NCI-H345 (cell line): ENCODE data around the gene LIPI.
"Not testable (repeated sequence)": the region's sequence is repeated elsewhere in the genome, so short reads cannot be mapped to it uniquely, and the experiment has no call there.

ENCODE experiments used
- DNase-seq: peaks from one replicate; lab custom pipeline; 2025; lab: John Stamatoyannopoulos, UW

Gene LIPI

DNA sequence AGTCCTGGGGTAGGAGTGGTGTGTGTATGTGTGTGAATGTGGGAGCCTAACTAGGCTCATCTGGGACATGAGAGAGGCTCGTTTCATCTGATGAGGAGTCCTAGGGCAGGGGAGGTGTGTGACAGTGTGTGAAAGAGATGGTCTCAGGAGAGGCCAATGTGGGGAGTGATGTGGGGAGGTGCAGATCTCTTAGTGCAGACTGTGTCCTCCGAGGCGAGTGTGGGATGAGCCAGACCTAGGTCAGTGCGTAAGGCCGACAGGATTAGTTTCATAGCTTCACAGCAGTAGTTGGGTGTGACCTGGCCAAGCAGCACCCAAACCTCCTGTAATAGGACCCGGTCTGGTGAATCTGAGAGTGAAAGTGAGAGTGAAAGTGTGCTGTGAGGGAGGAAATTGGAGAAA lies 94.7 kb downstream of the LIPI start:
- DNase-seq, result no peak

DNA sequence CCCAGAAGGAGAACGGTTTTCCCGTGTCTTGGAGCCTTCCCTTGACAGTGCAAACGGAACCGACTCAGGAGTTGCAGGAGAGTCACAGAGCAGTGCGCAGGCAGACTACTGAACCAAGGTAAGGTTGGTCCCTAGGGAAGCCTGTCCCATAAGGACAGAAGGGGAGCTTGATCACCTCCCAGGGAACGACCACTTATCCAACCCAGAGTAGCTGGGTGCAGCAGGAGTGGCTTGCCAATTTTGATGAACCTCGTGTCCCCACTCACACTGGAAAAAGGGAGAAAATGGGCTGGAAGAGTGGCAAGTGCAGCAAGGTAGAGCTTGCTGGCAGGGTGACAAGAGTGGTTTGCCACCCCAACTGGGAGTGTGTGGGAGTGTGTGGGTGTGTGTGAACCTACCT lies 95.1 kb downstream of the LIPI start:
- no peak for DNase-seq

DNA sequence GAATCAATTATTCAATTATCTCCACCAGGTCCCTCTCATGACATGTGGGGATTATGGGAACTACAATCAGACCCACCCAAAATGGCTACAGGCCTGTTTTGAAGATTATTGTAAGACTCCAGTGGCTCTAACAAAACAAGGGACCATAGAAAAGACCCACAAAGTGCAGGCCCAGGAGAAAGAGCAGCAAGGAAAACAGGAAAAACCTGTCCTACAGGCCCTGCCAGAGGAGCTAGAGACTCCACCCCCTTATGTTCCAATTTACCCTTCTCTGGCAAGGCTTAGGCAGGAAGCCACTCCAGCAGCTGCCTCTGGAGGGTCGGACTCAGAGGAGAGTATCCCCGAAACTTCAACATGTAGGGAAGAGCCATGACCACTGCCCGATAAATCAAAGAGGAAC lies 96.5 kb downstream of the LIPI start:
- DNase-seq, result peak; percentile 41

DNA sequence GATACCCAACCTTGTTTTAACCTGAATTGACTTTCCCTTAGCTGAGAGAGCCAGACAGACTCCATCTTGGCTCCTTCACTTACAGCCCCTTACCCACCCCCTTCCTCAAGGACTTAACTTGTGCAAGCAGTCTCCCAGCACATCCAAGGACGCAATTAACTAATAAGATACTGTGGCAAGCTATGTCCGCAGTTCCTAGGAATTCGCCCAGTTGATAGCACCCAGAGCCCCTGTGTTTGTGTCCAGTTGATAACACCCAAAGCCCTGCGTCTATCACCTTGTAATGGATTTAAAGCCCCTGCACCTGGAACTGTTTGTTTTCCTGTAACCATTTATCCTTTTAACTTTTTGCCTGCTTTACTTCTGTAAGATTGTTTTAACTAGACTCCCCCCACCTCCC lies 106.2 kb downstream of the LIPI start:
- not testable (repeated sequence) for DNase-seq

DNA sequence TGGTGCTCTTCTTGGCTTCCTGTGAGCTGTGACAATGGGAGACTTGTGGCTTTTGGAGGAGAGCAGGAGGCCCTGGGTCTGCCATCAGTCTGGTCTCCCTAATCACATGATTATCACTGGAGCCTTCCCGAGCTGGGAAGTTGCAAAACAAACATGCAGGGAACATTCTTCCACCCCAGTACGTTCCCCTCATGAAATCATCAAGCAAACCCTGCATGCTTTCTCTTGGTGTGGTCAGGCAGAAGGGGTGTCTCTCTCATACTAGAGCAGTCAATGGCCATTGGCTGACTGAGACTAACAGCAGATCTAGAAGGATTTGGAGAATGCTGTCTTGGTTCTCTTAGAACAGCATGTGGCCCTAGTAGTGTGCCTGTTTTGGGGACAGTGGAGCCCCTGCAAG lies 111.2 kb downstream of the LIPI start:
- no peak for DNase-seq

DNA sequence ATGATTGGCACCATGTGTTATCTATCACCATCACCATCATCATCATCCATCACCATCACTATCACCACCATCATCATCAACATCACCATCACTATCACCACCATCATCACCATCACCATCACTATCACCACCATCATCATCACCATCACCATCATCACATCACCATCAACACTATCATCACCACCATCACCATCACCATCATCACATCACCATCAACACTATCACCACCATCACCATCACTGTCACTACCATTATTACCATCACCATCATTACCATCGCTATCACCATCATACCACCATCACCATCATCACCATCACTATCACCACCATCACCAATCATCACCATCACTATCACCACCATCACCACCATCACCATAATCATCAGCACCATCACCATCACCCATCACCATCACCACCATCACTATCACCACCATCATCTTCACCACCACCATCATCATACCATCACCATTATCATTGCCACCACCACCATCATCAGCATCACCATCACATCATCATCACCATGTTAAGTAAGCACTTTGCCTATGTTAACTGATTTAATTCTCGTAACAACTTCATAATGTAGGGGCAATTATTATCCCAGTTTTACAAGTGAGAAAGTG lies 112.8 kb downstream of the LIPI start:
- no peak for DNase-seq

DNA sequence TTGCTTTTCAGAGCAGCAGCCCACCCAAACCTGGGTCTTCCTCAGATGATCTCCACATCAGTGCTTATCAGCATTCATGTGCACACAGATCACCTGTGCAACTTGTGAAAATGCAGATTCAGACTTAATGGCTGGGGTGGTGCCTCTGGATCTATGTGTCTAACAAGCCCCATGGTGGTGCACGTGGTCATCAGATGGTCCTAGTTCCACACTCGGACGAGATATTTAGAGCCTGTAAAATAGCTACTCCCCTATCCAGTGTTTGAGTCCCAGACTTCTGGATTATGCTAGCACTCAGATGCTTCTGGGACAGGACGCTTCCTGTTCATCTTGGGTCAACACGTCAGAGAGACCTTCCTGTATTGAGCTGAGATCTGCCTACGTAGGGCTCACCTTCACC lies 114.2 kb downstream of the LIPI start:
- no peak for DNase-seq

DNA sequence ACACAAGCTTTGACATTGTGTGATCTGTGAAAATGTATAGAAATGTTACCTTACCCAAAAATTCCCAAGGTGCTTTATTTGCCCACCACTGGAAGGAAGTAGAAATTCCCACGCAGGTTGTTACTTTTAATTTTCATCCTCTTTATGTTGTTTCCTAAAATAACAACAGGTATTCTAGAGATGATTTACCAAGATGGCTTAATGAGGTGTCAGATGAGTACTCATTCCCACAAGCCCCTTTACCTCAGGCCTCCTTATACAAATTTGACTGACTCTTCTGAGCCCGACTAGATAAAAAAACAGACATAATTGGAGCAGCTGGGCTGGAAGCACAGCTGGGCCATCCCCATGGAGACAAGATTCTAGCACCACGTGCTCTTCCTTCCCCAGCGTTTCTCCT lies 114.6 kb downstream of the LIPI start:
- no peak for DNase-seq

DNA sequence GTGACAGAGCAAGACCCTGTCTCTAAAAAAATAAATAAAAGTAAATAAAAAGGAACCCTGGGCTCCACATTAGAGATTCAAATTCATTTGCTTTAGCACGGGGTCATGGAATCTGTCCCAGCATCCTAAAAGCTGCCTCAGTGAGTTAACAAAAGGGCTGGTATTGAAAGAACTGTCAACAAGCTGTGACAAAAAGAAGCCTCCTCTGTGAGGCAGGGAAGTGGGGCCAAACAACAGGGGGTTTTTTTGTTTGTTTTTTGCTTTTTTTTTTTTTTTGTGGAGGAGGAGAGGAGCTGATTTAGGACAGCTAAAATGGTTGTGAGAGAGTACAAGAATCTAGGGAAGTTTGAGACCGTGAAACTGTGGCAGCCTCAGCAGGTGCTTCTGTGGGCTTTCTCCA lies 115.7 kb downstream of the LIPI start:
- peak; percentile 61 for DNase-seq

DNA sequence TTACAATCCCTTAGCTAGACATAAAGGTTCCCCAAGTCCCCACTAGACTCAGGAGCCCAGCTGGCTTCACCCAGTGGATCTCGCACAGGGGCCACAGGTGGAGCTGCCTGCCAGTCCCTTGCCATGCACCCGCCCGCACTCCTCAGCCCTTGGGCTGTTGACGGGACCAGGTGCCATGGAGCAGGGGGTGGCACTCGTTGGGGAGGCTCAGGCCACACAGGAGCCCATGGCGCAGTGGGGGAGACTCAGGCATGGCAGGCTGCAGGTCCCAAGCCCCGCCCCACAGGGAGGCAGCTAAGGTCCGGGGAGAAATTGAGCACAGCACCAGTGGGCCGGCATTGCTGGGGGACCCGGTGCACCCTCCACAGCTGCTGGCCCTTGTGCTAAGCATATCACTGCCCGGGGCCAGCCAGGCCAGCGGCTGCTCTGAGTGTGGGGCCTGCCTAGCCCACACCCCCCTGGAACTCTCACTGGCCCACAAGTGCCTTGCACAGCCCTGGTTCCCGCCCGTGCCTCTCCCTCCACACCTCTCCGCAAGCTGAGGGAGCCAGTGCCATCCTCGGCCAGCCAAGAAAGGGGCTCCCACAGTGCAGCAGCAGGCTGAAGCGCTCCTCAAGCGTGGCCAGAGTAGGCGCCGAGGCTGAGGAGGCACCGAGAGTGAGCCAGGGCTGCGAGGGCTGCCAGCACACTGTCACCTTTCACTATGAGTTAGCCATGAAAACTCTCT lies 117.8 kb downstream of the LIPI start:
- no peak for DNase-seq

DNA sequence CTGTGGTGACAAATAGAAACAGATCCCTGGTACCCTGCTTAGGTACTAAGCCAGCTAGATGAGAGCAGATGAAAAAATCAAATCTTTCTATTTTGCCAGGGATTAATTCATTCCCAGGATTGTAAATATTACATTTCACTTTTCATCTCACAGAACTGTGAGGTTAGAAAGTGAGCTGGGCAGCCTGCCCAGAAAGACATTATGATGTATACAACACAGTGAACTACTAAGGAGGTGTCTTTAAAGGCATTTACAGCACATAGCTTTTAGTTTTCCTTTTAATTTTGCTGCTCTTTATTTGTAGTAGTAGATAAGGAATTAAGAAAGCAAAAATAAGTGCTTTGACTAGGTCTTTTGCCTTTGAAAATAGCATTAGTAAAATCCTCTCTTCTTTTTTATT lies 120.6 kb downstream of the LIPI start:
- DNase-seq, result not testable (repeated sequence)

DNA sequence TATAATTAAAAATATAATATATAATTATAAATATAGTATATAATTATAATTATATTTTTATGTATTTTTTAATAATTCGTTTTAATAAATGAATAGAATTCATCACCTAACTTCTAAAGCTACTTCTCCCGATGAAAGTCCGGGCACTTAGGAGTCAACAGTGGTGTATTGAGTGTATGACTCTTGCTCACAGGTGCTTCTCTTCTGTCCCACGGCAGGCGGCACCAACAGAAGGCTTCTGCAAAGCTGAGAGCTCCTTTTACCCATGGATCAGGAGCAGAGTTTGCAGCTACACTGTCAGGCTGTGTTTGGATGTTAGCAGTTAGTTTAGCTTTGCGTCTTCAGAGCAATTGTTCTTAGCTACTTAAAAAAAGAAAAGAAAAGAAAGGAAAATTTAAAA lies 122.4 kb downstream of the LIPI start:
- DNase-seq, result no peak

DNA sequence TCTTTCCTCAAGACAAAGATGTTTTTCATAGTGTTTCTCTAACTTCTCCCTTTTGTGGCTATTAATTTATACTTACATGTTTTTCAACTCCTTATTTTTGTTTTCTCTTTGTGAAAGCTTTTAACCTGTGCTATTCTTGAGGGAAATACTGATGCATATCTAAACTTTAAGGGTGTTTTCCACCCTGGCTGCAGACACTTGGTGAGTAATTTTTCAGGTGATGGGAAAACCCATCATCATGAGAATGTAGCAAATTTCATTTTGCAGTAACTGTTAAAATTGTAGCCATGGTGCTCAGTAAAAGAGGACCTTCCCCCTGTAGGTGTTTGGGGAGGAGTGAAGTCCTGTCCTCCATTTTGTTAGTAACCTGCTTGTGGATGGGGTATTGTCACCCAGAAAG lies 124.2 kb downstream of the LIPI start:
- DNase-seq, result no peak

DNA sequence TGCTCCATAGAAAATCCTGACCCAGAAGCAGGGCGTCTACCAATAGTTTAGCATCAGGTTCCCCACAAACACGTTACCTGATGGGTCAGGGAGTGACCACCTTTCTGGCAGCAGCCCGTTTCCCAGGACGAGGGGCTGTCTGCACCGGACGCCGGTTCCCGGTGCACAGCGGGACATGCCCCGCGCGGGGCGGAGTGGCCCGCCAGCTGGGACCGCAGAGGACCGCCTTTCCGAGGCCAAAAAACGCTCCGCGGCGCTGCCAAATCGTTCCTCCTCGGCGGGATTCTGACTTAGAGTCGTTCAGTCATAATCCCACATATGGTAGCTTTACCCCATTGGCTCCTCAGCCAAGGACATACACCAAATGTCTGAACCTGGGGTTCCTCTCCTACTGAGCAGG lies 126.1 kb downstream of the LIPI start:
- no peak for DNase-seq

DNA sequence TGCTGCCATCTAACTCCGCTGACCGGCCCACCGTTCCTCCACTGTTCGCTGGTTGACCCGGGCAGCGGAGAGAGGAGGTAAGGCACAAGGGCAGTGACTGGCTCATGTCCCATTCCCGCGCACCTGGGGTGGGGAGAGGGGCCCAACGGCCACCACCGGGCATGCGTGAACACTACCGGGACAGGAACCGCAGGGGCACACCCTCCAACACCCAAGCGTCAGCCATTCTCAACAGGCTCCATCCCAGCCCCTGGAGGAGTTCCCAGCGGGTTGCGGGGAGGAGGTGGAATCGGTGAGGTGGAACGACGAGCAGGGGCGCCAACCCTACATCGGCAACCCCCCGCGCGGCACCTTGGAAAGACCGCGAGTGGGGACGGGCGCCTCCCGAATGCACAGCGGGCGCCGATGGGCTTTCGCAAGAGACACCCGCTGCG lies 126.7 kb downstream of the LIPI start:
- DNase-seq, result no peak

DNA sequence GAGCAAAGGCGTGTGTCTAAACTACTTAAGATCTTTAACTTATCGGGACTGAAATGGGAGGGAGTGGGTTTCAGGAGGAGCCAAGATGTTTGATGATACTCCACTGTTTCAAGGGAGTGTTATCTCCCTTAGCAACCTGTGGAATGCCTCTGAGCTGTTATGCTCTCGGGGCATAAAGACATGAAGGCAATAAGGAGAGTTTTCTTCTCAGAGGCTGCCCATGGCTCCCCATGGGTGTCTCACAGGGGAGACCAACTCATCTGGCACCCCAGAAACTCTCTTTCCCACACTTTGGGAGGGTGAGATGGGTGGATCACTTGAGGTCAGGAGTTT lies 130.0 kb downstream of the LIPI start:
- no peak for DNase-seq

DNA sequence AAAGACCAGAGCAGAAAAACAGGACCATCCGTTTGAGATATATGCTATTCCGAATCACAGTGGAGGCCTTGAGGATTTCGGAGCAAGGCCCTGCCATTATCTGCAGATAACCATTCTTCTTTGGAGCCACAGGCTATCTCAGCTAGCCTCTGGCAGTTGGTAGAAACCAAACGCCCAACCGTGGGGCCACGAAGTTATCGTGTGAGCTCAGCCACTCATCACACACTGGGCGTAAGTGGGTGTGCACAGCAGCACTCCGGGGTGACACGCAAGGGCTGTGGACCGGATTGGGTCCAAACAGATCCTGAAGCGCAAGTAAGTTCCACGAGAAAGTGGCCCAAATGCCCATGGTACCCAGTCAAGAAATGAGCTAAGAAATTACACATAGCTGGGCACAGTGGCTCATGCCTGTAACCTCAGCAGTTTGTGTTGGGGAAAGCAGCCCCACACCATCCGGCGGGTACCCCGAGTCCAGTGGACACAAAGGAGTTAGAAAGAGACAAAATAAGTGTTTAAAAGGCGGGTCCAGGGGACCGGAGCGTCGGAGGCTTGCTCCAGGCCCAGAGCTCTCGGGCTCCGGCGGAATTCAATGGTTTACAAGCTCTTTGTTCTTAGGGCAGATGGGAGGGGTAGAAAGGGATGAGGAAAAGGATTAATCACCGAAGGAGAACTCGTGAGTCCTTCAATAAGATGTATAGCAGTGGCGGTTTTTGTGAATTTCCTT lies 130.6 kb downstream of the LIPI start:
- no peak for DNase-seq

DNA sequence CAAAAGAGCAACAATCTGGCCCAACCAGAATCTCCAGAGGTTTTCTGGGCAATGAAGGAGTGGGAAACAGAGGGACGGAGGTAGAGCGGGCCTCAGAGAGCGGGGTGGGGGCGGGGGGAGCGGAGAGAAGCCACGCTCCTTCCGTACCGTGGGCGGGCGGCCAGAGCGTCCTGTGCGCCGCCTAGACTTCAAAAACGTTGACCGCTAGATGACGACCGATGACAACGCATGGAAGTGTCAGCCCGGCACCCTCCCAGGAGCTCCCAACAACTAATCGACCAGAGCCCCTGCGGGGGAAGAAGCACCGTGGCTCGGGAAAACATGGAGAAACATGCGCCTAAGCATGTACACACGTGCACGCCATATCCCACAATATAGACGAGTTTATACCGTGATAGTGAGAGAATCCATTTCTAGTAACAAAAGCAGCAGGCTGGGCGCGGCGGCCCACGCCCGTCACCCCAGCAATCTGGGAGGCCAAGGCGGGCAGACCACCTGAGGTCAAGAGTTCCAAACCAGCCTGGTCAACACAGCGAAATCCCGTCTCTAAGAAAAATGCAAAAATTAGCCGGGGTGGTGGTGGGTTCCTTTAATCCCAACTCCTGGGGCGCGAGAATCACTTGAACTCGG lies 131.9 kb downstream of the LIPI start:
- no peak for DNase-seq

DNA sequence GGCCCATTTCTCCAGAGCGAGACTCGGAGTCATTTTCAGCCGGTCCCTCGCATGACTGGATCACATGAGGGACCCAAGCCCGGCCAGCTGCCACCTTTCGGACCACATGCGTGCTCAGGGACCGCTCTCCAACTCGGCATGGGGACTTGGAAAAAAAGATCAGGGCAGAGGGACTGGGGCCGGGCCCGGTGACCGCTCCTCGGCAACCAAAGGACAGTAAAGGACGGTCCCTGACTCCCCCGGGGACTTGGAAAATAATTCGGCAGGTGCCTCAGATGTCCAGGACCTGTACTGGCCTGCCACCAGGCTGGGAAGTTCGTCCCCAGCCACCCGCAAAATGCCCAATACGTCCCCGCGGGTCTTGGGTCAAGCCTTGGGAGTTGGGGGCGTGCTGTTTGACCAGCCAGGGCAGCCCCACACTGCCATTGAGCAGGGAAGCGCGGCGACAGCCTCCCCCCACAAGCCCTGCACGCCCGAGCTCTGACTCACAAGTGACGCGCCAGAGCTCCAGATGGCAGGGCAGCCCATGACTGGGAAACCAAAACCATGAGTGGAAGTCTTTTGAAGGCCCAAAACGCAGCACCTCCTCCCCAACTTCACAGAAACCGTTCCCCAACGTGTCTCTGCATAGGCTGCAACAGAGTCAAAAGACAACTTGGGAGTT lies 134.5 kb downstream of the LIPI start:
- no peak for DNase-seq

DNA sequence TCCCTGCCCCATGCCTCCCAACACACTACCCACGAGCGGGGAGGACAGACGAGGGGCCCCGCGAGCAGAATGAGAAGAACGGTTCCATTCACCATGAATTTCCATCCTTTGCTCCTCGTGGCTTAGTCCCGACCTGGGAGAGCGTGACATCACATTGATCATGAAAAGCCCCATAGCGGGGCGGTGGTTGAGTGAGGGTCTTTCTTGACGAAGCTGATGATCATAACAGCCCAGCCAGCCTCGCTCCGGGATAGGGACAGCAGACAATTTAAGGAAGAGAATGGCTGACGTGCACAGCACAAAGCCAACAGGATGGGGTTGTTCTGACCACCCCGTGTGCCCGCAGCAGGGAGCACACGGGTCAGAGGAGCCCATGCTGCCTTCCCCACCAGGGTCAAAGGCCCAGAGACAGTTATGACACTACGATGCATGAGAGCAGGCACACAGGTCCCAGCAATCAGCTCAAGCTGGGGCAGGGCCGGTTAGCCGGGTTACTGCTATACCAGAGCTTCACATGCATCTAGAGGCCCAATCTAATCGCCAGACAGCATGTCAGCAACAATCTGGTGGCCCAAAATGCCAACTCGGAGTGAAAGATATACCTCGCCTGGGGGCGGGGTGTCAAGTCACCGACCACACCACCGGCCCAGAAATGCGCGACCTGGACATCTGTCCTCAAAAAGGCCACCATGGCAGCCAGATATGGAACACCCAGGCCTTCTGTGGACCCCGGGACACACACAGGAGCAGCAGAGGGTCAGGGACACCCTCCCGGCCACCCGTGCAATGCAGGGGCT lies 135.2 kb downstream of the LIPI start:
- no peak for DNase-seq

DNA sequence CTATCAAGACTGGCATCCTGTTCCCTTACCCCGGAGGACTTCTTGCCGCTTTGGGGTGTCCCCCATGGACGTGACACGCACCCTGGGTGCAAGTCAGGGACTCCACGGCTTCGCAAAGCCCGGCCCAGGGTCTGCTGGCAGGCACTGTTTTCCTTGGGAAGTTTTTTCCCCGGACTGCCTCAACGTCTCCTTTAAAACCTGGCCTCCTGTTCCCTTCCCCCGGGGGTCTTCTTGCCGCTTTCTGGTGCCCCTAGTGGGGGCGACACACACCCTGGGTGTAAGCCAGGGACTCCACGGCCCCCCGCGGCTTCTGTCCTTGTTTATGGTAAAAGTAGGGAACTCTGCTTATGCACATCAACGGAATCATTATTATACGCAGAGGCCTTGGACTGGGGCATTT lies 136.6 kb downstream of the LIPI start:
- no peak for DNase-seq

DNA sequence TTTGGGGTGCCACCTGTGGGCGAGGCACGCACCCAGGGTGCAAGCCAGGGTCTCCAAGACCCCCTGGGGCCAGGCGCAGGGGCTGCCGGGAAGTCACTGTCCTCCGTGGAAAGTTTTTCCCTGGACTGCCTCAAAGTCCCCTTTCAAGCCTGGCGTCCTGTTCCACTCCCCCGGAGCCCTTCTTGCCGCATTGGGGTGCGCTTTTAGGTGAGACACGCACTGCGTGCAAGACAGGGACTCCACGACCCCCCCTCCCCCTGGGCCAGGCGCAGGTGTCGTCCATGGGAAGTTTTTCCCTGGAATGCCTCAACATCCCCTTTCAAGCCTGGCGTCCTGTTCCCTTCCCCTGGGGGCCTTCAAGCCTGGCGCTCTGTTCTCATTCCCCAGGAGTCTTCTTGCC lies 137.1 kb downstream of the LIPI start:
- no peak for DNase-seq
